ENCODE measurements around the gene ADAMTS2. TPM values are rescaled to one million over a fixed set of nuclear protein-coding genes. Genes with fewer than 3 reads are reported as not detected.

ADAMTS2 gene
- total and polyA plus RNA-seq, 11 donors: 1.1 to 23.0 (median 5.5) TPM

DNA sequence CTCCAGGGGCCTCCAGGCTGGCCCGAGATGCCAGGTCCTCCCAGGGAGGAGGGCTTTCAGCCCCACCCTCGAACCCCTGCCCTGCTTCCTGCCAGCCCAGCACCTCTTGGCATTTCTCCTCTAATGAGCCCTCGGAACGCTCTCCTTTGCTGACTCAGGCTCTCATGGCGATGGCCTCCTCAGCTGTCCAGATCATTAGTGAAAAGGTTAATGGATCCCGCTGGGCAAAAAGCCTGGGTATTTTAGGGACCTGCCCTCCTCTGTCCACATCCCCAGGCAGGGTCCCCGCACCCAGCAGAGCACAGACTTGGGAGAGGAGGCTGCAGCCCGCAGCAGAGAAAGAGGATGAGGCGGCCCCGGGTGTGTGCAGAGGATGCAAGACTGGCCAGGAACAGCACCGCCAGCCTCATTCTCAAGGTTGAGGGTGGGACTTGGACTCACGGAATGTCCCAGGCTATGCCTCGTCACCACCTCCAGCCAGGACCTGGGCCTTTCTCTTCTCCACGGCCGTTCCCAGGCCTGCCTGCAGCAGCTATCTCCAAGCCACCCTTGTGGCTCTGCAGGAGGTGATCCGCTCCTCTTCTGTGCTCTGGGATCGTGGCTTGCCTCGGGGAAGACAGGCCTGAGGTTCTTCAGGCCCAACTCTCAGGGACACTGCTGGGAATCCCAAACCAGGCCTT, 23.0 kb upstream of the ADAMTS2 start:
- Histone ChIP-seq H3K9me3 (no peaks in the 10 kb centered on the region), H3K27me3 (peaks cover 0 to 18% (median 0%) of the 10 kb centered on the region in 9 donors), H3K4me1 (no peaks in the 10 kb centered on the region), H3K4me3 (no peak overlapping the region), H3K36me3 (no peaks in the 10 kb centered on the region), H3K27ac (no peak overlapping the region)
- intact Hi-C loops (cut with DNase I): no loop called here
- WGBS, 4 donors: 79 to 83% (median 82%) methylated on average over 11 to 18 of the region's 18 CpGs
- DNase-seq (peak in 1 of 5 donors; percentile 20), ATAC-seq (no peak)
- no peak for TF ChIP-seq POLR2A (IDR thresholded peaks at IDR 0.05)
- TF ChIP-seq CTCF (IDR thresholded peaks at IDR 0.05): no peak

DNA sequence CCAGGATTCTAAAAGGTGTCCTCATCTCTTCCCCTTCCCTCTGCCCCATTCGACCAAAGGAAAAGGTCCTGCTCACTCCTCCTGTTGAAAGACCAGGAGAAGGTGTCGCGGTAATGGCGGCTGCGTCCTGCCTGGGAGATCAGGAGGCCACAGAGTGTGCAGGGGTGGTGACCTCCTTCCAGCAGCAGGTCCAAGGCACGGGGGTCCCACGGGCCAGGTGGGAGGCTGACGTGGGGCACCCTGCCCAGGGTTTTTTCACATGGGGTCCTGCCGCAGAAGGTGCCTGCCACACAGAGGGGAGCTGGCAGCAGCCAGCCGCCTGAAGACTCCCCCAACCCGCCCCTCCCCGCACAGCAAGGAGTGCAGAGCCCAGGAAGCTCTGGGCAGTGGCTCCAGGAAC, 22.2 kb upstream of the ADAMTS2 start:
- no peaks in the 10 kb centered on the region for H3K9me3 ChIP-seq
- H3K36me3 ChIP-seq: no peaks in the 10 kb centered on the region
- TF ChIP-seq CTCF (IDR thresholded peaks at IDR 0.05) (no peak), POLR2A (IDR thresholded peaks at IDR 0.05) (no peak)
- intact Hi-C loops (cut with DNase I): no loop called here
- 87 to 93% (median 89%) methylated on average over 5 to 12 of the region's 12 CpGs for WGBS, 4 donors
- no peak for ATAC-seq
- no peak overlapping the region for H3K27ac ChIP-seq
- no peak overlapping the region for H3K4me3 ChIP-seq
- peaks cover 0 to 18% (median 0%) of the 10 kb centered on the region in 9 donors for H3K27me3 ChIP-seq
- peak in 1 of 5 donors; percentile 29 for DNase-seq
- no peaks in the 10 kb centered on the region for H3K4me1 ChIP-seq

- no peak overlapping the region for H3K4me3 ChIP-seq
- 81 to 86% (median 82%) methylated on average over 18 of the region's 18 CpGs for WGBS, 4 donors
- H3K27me3 ChIP-seq: peaks cover 0 to 12% (median 0%) of the 10 kb centered on the region in 9 donors
- intact Hi-C loops (cut with DNase I): no loop called here
- peaks cover 0 to 7% (median 0%) of the 10 kb centered on the region in 12 donors for H3K9me3 ChIP-seq
- ATAC-seq (no peak), DNase-seq (no peak)
- H3K36me3 ChIP-seq: no peaks in the 10 kb centered on the region
- peaks cover 0 to 4% (median 0%) of the 10 kb centered on the region in 12 donors for H3K4me1 ChIP-seq
- TF ChIP-seq CTCF (IDR thresholded peaks at IDR 0.05): no peak
- TF ChIP-seq POLR2A (IDR thresholded peaks at IDR 0.05): no peak
- H3K27ac ChIP-seq: no peak overlapping the region
Observed at GRCh38 chr5:179362355-179362754, 17.1 kb upstream of the ADAMTS2 start.

GRCh38 chr5:179361037-179361603, 15.9 kb upstream of the ADAMTS2 start:
- Histone ChIP-seq H3K27ac (no peak overlapping the region), H3K4me3 (no peak overlapping the region), H3K9me3 (peaks cover 0 to 7% (median 0%) of the 10 kb centered on the region in 12 donors), H3K27me3 (peaks cover 0 to 3% (median 0%) of the 10 kb centered on the region in 9 donors), H3K4me1 (peaks cover 0 to 16% (median 0%) of the 10 kb centered on the region in 12 donors), H3K36me3 (no peaks in the 10 kb centered on the region)
- WGBS, 4 donors: 72 to 80% (median 75%) methylated on average over 15 to 16 of the region's 16 CpGs
- DNase-seq (no peak), ATAC-seq (no peak)
- intact Hi-C loops (cut with DNase I): no loop called here
- TF ChIP-seq CTCF (IDR thresholded peaks at IDR 0.05) (no peak), POLR2A (IDR thresholded peaks at IDR 0.05) (no peak)
